Measurements from ENCODE around the gene PTPRT. TPM values are rescaled to one million over a fixed set of nuclear protein-coding genes. Genes with fewer than 3 reads are reported as not detected.
A peak's percentile ranks its signal among the peaks of the same experiment; 100 is the strongest.

The PTPRT gene
- total and polyA plus RNA-seq, 11 donors: 0.04 to 2.5 (median 0.25) TPM; not detected in 2

GRCh38 chr20:43235998-43236397, 46.3 kb upstream of the PTPRT start:
- TF ChIP-seq POLR2A (IDR thresholded peaks at IDR 0.05): no peak
- TF ChIP-seq CTCF (IDR thresholded peaks at IDR 0.05): no peak
- intact Hi-C loops (cut with DNase I): no loop called here
- Histone ChIP-seq H3K9me3 (no peaks in the 10 kb centered on the region), H3K4me1 (no peaks in the 10 kb centered on the region), H3K27ac (no peak overlapping the region), H3K4me3 (no peak overlapping the region), H3K27me3 (peaks cover 0 to 43% (median 0%) of the 10 kb centered on the region in 9 donors), H3K36me3 (no peaks in the 10 kb centered on the region)
- ATAC-seq (no peak), DNase-seq (no peak)
- 60 to 74% (median 71%) methylated on average over 2 of the region's 2 CpGs for WGBS, 4 donors

GRCh38 chr20:43231829-43232228, 42.1 kb upstream of the PTPRT start:
- no peak for DNase-seq
- TF ChIP-seq CTCF (IDR thresholded peaks at IDR 0.05): no peak
- TF ChIP-seq POLR2A (IDR thresholded peaks at IDR 0.05): no peak
- no peak overlapping the region for H3K4me3 ChIP-seq
- WGBS, 4 donors: 45 to 56% (median 49%) methylated on average over 1 of the region's 1 CpG
- H3K27ac ChIP-seq: no peak overlapping the region
- H3K9me3 ChIP-seq: no peaks in the 10 kb centered on the region
- ATAC-seq: no peak
- H3K4me1 ChIP-seq: no peaks in the 10 kb centered on the region
- H3K36me3 ChIP-seq: no peaks in the 10 kb centered on the region
- peaks cover 0 to 39% (median 0%) of the 10 kb centered on the region in 9 donors for H3K27me3 ChIP-seq
- intact Hi-C loops (cut with DNase I): no loop called here

GRCh38 chr20:43229696-43230095, 40.0 kb upstream of the PTPRT start:
- no peaks in the 10 kb centered on the region for H3K4me1 ChIP-seq
- no peaks in the 10 kb centered on the region for H3K9me3 ChIP-seq
- H3K27ac ChIP-seq: no peak overlapping the region
- no peaks in the 10 kb centered on the region for H3K36me3 ChIP-seq
- TF ChIP-seq POLR2A (IDR thresholded peaks at IDR 0.05) (no peak), CTCF (IDR thresholded peaks at IDR 0.05) (no peak)
- ATAC-seq: no peak
- H3K4me3 ChIP-seq: no peak overlapping the region
- intact Hi-C loops (cut with DNase I): no loop called here
- no peak for DNase-seq
- WGBS, 4 donors: 73 to 84% (median 79%) methylated on average over 3 of the region's 3 CpGs
- peaks cover 0 to 26% (median 0%) of the 10 kb centered on the region in 9 donors for H3K27me3 ChIP-seq

GRCh38 chr20:43220612-43221011, 30.9 kb upstream of the PTPRT start:
- H3K36me3 ChIP-seq: no peaks in the 10 kb centered on the region
- peaks cover 0 to 5% (median 0%) of the 10 kb centered on the region in 12 donors for H3K4me1 ChIP-seq
- H3K4me3 ChIP-seq: no peak overlapping the region
- WGBS, 4 donors: 17 to 29% (median 22%) methylated on average over 4 of the region's 4 CpGs
- H3K9me3 ChIP-seq: no peaks in the 10 kb centered on the region
- H3K27ac ChIP-seq: no peak overlapping the region
- TF ChIP-seq POLR2A (IDR thresholded peaks at IDR 0.05) (no peak), CTCF (IDR thresholded peaks at IDR 0.05) (no peak)
- peaks cover 0 to 7% (median 0%) of the 10 kb centered on the region in 9 donors for H3K27me3 ChIP-seq
- DNase-seq (no peak), ATAC-seq (peak in 3 of 4 donors; percentile 36 to 62 (median 37))
- intact Hi-C loops (cut with DNase I): no loop called here
